Measurements from ENCODE around the gene CACNA1C.
"Not testable (repeated sequence)": the region's sequence is repeated elsewhere in the genome, so short reads cannot be mapped to it uniquely, and the experiment has no call there.

DNA sequence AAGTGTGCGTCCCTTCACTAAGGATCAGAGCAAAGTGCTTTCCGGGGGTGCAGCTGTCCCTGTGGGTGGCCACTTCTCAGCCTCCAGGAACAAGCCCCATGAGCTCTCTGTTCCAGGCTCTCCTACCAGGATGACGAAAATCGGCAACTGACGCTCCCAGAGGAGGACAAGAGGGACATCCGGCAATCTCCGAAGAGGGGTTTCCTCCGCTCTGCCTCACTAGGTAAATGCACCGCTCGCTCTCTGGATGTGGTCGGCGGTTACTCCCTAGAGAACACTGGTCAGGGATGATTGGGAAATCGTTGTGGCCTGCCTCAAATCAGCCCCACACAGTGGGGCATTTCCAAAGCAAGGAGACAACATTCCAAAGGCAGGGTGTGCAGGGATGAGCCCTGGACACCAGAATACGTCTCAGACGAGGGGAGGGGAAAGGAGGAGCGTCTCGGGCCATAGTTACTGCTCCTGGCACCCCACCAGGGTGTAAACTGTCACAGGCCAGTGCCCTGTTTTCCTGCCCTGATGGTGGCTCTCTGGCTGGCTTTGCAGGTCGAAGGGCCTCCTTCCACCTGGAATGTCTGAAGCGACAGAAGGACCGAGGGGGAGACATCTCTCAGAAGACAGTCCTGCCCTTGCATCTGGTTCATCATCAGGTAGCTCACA lies 633.0 kb downstream of the CACNA1C start:
- TF ChIP-seq, protein P1, sequence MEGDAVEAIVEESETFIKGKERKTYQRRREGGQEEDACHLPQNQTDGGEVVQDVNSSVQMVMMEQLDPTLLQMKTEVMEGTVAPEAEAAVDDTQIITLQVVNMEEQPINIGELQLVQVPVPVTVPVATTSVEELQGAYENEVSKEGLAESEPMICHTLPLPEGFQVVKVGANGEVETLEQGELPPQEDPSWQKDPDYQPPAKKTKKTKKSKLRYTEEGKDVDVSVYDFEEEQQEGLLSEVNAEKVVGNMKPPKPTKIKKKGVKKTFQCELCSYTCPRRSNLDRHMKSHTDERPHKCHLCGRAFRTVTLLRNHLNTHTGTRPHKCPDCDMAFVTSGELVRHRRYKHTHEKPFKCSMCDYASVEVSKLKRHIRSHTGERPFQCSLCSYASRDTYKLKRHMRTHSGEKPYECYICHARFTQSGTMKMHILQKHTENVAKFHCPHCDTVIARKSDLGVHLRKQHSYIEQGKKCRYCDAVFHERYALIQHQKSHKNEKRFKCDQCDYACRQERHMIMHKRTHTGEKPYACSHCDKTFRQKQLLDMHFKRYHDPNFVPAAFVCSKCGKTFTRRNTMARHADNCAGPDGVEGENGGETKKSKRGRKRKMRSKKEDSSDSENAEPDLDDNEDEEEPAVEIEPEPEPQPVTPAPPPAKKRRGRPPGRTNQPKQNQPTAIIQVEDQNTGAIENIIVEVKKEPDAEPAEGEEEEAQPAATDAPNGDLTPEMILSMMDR (IDR thresholded peaks at IDR 0.05; ENCODE audit: low read depth, low read length, poor library complexity, severe bottlenecking), result not testable (repeated sequence)
- TF ChIP-seq EZH2phosphoT487 (IDR thresholded peaks at IDR 0.05; ENCODE audit: borderline replicate concordance, low read length), result not testable (repeated sequence)

Data from DOHH2 (cell line).